Heart left ventricle (tissue), 13 donors: ENCODE measurements around the gene SCAF8.

Experiments
- CTCF ChIP-seq, 12 donors: fragments of 200-600 bp; sonication (generic) in 4 of 12; IDR thresholded peaks; one replicate each; pipeline versions ENCODE4 v1.5.0 to v1.8.0; 2018 to 2022; ENCODE audit warnings: antibody characterized with exemption in 12 of 12, mild to moderate bottlenecking in 5 of 12
- POLR2A ChIP-seq, 2 donors: fragments of 450-650 bp; IDR thresholded peaks; one replicate each; pipeline ENCODE4 v1.6.1; 2017; ENCODE audit warnings: antibody characterized with exemption in 2 of 2, mild to moderate bottlenecking in 2 of 2, moderate library complexity in 2 of 2
- donor health status: ischemic (EF 13 %, LVEDD 7.1; RV severe dilation, severe dysfunction).
- donor health status: DM: no; HTN: yes; CAD: no.
- donor health status: DM: no; HTN: no; CAD: no.
- donor health status: ischemic (EF 25% LVEDD 6.9; RV normal size, moderate dysfunction).
- donor health status: ischemic (EF 25% LVEDD 5.7; RV mildly dilated, moderate dysfunction).
- donor health status: ischemic (EF 35%, LVEDD 5.7; RV mildly dilated, moderate dysfunction).
- donor health status: nonischemic (EF 11% LVEDD 7.7; RV severe dilation, severe dysfunction).
- donor health status: DM: yes; HTN: yes; CAD: no.
- donor health status: PGD.
- donor health status: ischemic (EF 29% LVEDD 5.4; RV normal size, mild dysfunction).
- donor health status: nonischemic (EF 23%, LVEDD 6.1; RV moderate dilation, normal function).

GRCh38 chr6:154814063-154814462, 80.8 kb downstream of the SCAF8 start:
- TF ChIP-seq CTCF (IDR thresholded peaks at IDR 0.05): no peak
- no peak for TF ChIP-seq POLR2A (IDR thresholded peaks at IDR 0.05)
